Fibroblast of skin of left quadriceps (primary cell): ENCODE measurements around the gene OR1L8.
"Not testable (repeated sequence)": the region's sequence is repeated elsewhere in the genome, so short reads cannot be mapped to it uniquely, and the experiment has no call there.

ENCODE experiments used
- DNase-seq, 2 experiments: peaks; one replicate each; pipeline ENCODE4 v3.0.0-alpha.2; 2013; ENCODE audit warnings: low read depth in 2 of 2

The OR1L8 gene

GRCh38 chr9:122583284-122583683, at the start of gene OR1L8:
Gene OR1L8 (minus strand): TSS chr9:122583384. CDS start chr9:122568477, 14,907 bp downstream.
- not testable (repeated sequence) for DNase-seq

- DNase-seq: no peak
These were observed 36.8 kb upstream of the OR1L8 start for GRCh38 chr9:122619996-122620395.

- no peak for DNase-seq
These were observed 31.2 kb upstream of the OR1L8 start, which contains the start of gene OR1Q1 for GRCh38 chr9:122614362-122614761. Gene OR1Q1 (plus strand): TSS chr9:122614738. CDS start chr9:122614738, 0 bp downstream.

GRCh38 chr9:122609804-122610203, 26.6 kb upstream of the OR1L8 start:
- no peak for DNase-seq

GRCh38 chr9:122606587-122606986, 23.4 kb upstream of the OR1L8 start:
- DNase-seq: no peak

GRCh38 chr9:122605691-122606090, 22.5 kb upstream of the OR1L8 start:
- no peak for DNase-seq

- no peak for DNase-seq
These were observed 2.8 kb downstream of the OR1L8 start for GRCh38 chr9:122580360-122580759.

- no peak for DNase-seq
These were observed 3.3 kb downstream of the OR1L8 start for GRCh38 chr9:122579874-122580273.

GRCh38 chr9:122572456-122572855, 10.7 kb downstream of the OR1L8 start:
- no peak for DNase-seq

- no peak for DNase-seq
These were observed 15.3 kb downstream of the OR1L8 start for GRCh38 chr9:122567901-122568300.

- DNase-seq: no peak
These were observed 20.9 kb downstream of the OR1L8 start for GRCh38 chr9:122562134-122562760.

GRCh38 chr9:122561446-122561845, 21.7 kb downstream of the OR1L8 start:
- no peak for DNase-seq

- no peak for DNase-seq
These were observed 30.4 kb downstream of the OR1L8 start, which contains the start of gene OR1N2 for GRCh38 chr9:122552812-122553211. Gene OR1N2 (plus strand): TSS chr9:122553112. CDS start chr9:122553212, 100 bp downstream.

GRCh38 chr9:122551371-122551770, 31.8 kb downstream of the OR1L8 start:
- DNase-seq: no peak

GRCh38 chr9:122546196-122546595, 37.0 kb downstream of the OR1L8 start:
- no peak for DNase-seq

- no peak for DNase-seq
These were observed 44.4 kb downstream of the OR1L8 start for GRCh38 chr9:122538757-122539156.

GRCh38 chr9:122537066-122537465, 46.1 kb downstream of the OR1L8 start:
- DNase-seq: not testable (repeated sequence)

- no peak for DNase-seq
These were observed 47.0 kb downstream of the OR1L8 start for GRCh38 chr9:122536134-122536533.

GRCh38 chr9:122531157-122531556, 52.0 kb downstream of the OR1L8 start:
- DNase-seq: not testable (repeated sequence)

GRCh38 chr9:122527193-122527592, 56.0 kb downstream of the OR1L8 start, which contains the start of gene OR1N1:
Gene OR1N1 (minus strand): TSS chr9:122527293. CDS start chr9:122527293, 0 bp downstream.
- DNase-seq: no peak

- DNase-seq: no peak
These were observed 56.6 kb downstream of the OR1L8 start for GRCh38 chr9:122526602-122527001.

GRCh38 chr9:122519376-122519775, 63.8 kb downstream of the OR1L8 start:
- DNase-seq: no peak

GRCh38 chr9:122518841-122519240, 64.3 kb downstream of the OR1L8 start, which contains the start of gene OR1J4:
Gene OR1J4 (plus strand): TSS chr9:122519141. CDS start chr9:122519141, 0 bp downstream.
- DNase-seq: no peak

GRCh38 chr9:122518226-122518625, 65.0 kb downstream of the OR1L8 start:
- DNase-seq: no peak
